Mesothelial cell of epicardium (in vitro differentiated cells): ENCODE results near the gene SHISA6. TPM values are rescaled to one million over a fixed set of nuclear protein-coding genes. Genes with fewer than 3 reads are reported as not detected.

Source experiments
- DNase-seq, 2 experiments: peaks; one replicate each; pipeline ENCODE4 v3.0.0; 2021; ENCODE audit warnings: low spot score in 2 of 2; ENCODE audit not compliant: unreplicated experiment in 2 of 2
- H3K27ac Mint-ChIP-seq: 2 replicates; pipeline ENCODE4 v1.8.0; 2021; ENCODE audit warnings: mixed read lengths
- H3K27me3 Mint-ChIP-seq: 2 replicates; pipeline ENCODE4 v1.8.0; 2021; ENCODE audit warnings: low read depth, mixed read lengths
- H3K36me3 Mint-ChIP-seq: 2 replicates; pipeline ENCODE4 v1.8.0; 2021; ENCODE audit warnings: mixed read lengths
- H3K4me1 Mint-ChIP-seq: 2 replicates; pipeline ENCODE4 v1.8.0; 2021; ENCODE audit warnings: mixed read lengths
- H3K4me3 Mint-ChIP-seq: 2 replicates; pipeline ENCODE4 v1.8.0; 2021; ENCODE audit warnings: mild to moderate bottlenecking, moderate library complexity, mixed read lengths
- H3K9me3 Mint-ChIP-seq: 2 replicates; pipeline ENCODE4 v1.8.0; 2021; ENCODE audit warnings: mixed read lengths
- CTCF ChIP-seq: fragments of 200-600 bp; sonication (generic); IDR thresholded peaks from one replicate; pipeline ENCODE4 v1.5.0; 2021; ENCODE audit warnings: antibody characterized with exemption; ENCODE audit not compliant: unreplicated experiment
- total RNA-seq: library from RNA; stranded (reverse); gene quantifications from 3 replicates; pipeline ENCODE4 v1.2.1, GENCODE V29; 2021

The SHISA6 gene
- total RNA-seq, 1 donor from 2014 or later = not detected

DNA sequence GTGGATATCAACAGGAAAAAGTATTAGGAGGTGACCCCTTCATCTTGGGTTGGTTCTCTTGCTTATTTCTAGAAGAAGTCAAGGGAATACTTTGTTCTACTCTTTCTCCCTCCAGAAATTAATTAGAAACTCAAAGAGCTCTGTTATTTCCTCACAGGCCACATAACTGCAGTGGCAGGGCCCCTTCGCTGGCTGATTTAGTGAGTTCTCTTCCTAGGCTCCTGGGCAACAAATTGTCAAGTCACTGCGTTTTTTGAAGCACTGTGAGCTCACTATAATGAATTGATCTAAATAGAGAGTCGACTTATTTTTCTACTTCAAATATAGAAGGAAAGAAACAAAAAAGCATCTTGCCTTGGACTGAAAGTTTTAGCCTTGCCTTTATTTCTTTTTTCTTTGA is 4.8 kb downstream of the SHISA6 start:
- no peaks in the 10 kb centered on the region for H3K9me3 Mint-ChIP-seq
- no peak for TF ChIP-seq CTCF
- H3K36me3 Mint-ChIP-seq = no peaks in the 10 kb centered on the region
- DNase-seq = no peak
- peaks cover 84% of the 10 kb centered on the region for H3K27me3 Mint-ChIP-seq
- H3K4me3 Mint-ChIP-seq = no peak overlapping the region
- H3K27ac Mint-ChIP-seq = no peak overlapping the region
- H3K4me1 Mint-ChIP-seq = no peaks in the 10 kb centered on the region

DNA sequence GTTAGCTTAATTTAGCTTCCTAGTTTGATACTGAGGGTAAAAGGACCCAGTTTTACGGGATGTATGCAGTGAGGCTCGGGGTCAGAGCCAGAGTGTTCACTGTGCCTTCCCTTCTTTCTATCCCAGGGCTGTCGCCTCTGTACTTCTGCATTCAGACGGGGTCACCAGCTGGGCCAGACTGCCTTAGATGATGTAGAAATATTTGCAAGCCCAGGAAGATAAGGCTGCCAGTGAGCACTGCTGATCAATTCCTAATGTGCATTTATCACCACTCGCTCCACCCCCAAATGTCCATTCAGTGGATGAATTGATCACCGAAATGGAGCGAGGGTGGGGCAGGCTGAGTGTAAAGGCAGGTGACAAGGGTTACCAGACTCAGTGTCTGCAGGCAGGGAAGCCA is 9.1 kb downstream of the SHISA6 start:
- Mint-ChIP-seq H3K36me3 (no peaks in the 10 kb centered on the region), H3K9me3 (no peaks in the 10 kb centered on the region), H3K27ac (no peak overlapping the region), H3K27me3 (peaks cover 82% of the 10 kb centered on the region), H3K4me1 (no peaks in the 10 kb centered on the region), H3K4me3 (no peak overlapping the region)
- no peak for TF ChIP-seq CTCF
- no peak for DNase-seq

DNA sequence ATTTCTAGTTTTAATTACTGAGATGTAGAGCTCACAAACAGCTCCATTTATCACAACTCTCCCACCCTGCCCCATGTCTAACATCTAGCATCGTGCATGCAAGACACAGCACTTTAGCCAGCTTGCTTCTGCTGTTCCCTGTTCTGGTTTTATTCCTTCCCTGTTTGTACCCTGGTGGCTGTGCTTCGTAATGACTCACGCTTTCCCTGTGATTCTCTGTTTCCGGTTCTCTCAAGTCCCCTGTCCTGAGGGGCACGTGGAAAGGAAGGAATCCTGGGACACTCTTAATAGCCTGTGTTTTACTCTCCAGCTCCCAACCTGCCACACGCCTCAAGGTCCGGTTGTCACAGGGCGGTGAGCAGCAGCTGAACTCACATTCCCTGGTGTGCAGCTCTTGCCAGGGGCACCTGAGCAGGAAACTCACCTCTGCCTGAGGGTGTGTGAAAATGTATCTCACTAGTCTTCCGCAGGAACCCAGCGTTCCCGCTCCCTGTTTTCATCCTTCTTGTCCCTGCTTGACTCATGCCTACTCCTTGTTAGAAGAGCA is 10.6 kb downstream of the SHISA6 start:
- H3K27ac Mint-ChIP-seq = no peak overlapping the region
- no peaks in the 10 kb centered on the region for H3K9me3 Mint-ChIP-seq
- H3K4me3 Mint-ChIP-seq = no peak overlapping the region
- H3K27me3 Mint-ChIP-seq = peaks cover 69% of the 10 kb centered on the region
- no peaks in the 10 kb centered on the region for H3K36me3 Mint-ChIP-seq
- H3K4me1 Mint-ChIP-seq = no peaks in the 10 kb centered on the region
- TF ChIP-seq CTCF = peak; percentile 17
- DNase-seq = no peak

DNA sequence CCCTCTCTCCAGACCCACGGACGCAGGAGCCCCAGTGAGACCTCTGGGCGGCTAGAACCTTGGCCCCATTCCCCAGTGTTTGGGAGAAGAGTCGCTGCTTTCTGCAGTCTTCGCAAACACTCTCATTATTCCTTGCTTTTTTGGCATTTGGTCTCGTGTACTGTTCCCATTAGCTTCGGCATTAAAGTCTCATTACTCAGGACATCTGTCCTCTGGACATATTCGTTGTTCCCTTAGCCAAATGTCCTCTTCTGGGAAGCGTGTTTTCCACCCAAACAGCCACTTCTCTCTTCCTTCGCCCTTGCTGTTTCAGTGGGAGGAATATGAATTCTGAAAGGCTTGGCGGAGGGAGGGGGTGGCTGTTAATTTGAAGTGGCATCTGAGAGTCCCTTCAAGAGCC is 11.1 kb downstream of the SHISA6 start:
- Mint-ChIP-seq H3K36me3 (no peaks in the 10 kb centered on the region), H3K9me3 (no peaks in the 10 kb centered on the region), H3K4me3 (no peak overlapping the region), H3K27me3 (peaks cover 69% of the 10 kb centered on the region), H3K27ac (no peak overlapping the region), H3K4me1 (no peaks in the 10 kb centered on the region)
- TF ChIP-seq CTCF = no peak
- DNase-seq = no peak

DNA sequence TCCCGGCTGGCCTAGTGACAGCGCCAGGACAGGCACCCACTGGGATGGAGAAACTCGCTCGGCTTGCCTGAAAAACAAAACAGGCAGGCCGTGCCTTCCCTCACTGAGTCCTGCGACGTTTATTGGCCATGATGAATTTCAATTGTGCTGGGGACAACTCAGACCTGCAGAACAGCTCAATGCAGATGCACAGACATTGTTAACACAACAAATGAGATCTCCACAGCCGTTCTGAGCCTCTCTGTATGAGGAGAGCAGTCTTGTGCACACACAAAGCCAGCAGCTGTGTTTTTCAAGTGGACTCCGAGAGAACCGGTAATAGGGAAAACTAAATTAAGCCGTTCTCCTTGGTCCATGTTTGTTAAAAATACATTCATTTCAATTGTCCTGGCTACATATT is 15.9 kb downstream of the SHISA6 start:
- TF ChIP-seq CTCF = no peak
- Mint-ChIP-seq H3K36me3 (no peaks in the 10 kb centered on the region), H3K4me1 (no peaks in the 10 kb centered on the region), H3K27ac (no peak overlapping the region), H3K4me3 (no peak overlapping the region), H3K27me3 (peaks cover 51% of the 10 kb centered on the region), H3K9me3 (no peaks in the 10 kb centered on the region)
- DNase-seq = no peak

- DNase-seq = no peak
- H3K4me3 Mint-ChIP-seq = no peak overlapping the region
- H3K27ac Mint-ChIP-seq = no peak overlapping the region
- no peaks in the 10 kb centered on the region for H3K36me3 Mint-ChIP-seq
- TF ChIP-seq CTCF = peak; percentile 57
- H3K9me3 Mint-ChIP-seq = peaks cover 13% of the 10 kb centered on the region
- no peaks in the 10 kb centered on the region for H3K4me1 Mint-ChIP-seq
- peaks cover 19% of the 10 kb centered on the region for H3K27me3 Mint-ChIP-seq
These were observed 23.3 kb downstream of the SHISA6 start for GRCh38 chr17:11264183-11264871.
